GM23338 (cell line): Measurements from ENCODE around the gene PKNOX2. TPM values are rescaled to one million over a fixed set of nuclear protein-coding genes. Genes with fewer than 3 reads are reported as not detected.

Experiments used
- ATAC-seq: fragments of 200-7000 bp; cut with Tn5 transposase; 3 replicates; pipeline ENCODE4 v1.9.1; 2020
- DNase-seq: peaks from one replicate; pipeline ENCODE4 v3.0.0-alpha.2; 2015; ENCODE audit warnings: low spot score
- H2AFZ ChIP-seq: fragments of 200-600 bp; sonication (generic); 2 replicates; pipeline ENCODE4 v1.8.0; 2016; ENCODE audit warnings: antibody characterized with exemption, mild to moderate bottlenecking, moderate library complexity
- H3F3A ChIP-seq: fragments of 200-600 bp; sonication (generic); replicated peaks from 2 replicates; pipeline ENCODE4 v1.8.0; 2017; ENCODE audit warnings: antibody characterized with exemption, mixed run types, low read depth
- H3K27ac ChIP-seq: fragments of 200-600 bp; sonication (generic); 2 replicates; pipeline ENCODE4 v1.6.1; 2016; ENCODE audit warnings: low read depth
- H3K27me3 ChIP-seq: fragments of 200-600 bp; sonication (generic); 2 replicates; pipeline ENCODE4 v1.8.0; 2016; ENCODE audit warnings: mild to moderate bottlenecking, mixed run types, moderate library complexity; ENCODE audit not compliant: insufficient read depth
- H3K36me3 ChIP-seq: fragments of 200-600 bp; sonication (generic); 2 replicates; pipeline ENCODE4 v1.8.0; 2016; ENCODE audit warnings: mild to moderate bottlenecking; ENCODE audit not compliant: insufficient read depth
- H3K4me1 ChIP-seq: fragments of 200-600 bp; sonication (generic); 2 replicates; pipeline ENCODE4 v1.8.0; 2016; ENCODE audit warnings: mild to moderate bottlenecking, moderate library complexity; ENCODE audit not compliant: insufficient read depth
- H3K4me2 ChIP-seq: fragments of 200-600 bp; sonication (generic); 2 replicates; pipeline ENCODE4 v1.7.1; 2017; ENCODE audit warnings: mixed run types
- H3K4me3 ChIP-seq: fragments of 200-600 bp; sonication (generic); 2 replicates; pipeline ENCODE4 v1.6.1; 2016; ENCODE audit warnings: mixed run types
- H3K79me2 ChIP-seq: fragments of 200-600 bp; sonication (generic); replicated peaks from 2 replicates; pipeline ENCODE4 v1.8.0; 2017; ENCODE audit warnings: mild to moderate bottlenecking; ENCODE audit not compliant: insufficient read depth
- H3K9me2 ChIP-seq: fragments of 200-600 bp; sonication (generic); 2 replicates; pipeline ENCODE4 v1.8.0; 2017; ENCODE audit not compliant: insufficient read depth
- H4K20me1 ChIP-seq: fragments of 200-600 bp; sonication (generic); replicated peaks from 2 replicates; pipeline ENCODE4 v1.8.0; 2017; ENCODE audit warnings: mild to moderate bottlenecking; ENCODE audit not compliant: insufficient read depth
- H3K27ac Mint-ChIP-seq: 2 replicates; pipeline ENCODE4 v1.8.0; 2020; ENCODE audit warnings: inconsistent platforms, mild to moderate bottlenecking, moderate library complexity, mixed read lengths
- H3K27me3 Mint-ChIP-seq: 3 replicates; pipeline ENCODE4 v1.8.0; 2022; ENCODE audit warnings: low read depth, mild to moderate bottlenecking, moderate library complexity, mixed read lengths, inconsistent platforms; ENCODE audit not compliant: insufficient read depth, poor library complexity
- H3K36me3 Mint-ChIP-seq: 3 replicates; pipeline ENCODE4 v1.8.0; 2021; ENCODE audit warnings: low read depth, mild to moderate bottlenecking, inconsistent platforms, moderate library complexity, mixed read lengths
- H3K4me1 Mint-ChIP-seq: 3 replicates; pipeline ENCODE4 v1.8.0; 2020; ENCODE audit warnings: mild to moderate bottlenecking, inconsistent platforms, mixed read lengths
- H3K4me3 Mint-ChIP-seq: 3 replicates; pipeline ENCODE4 v1.8.0; 2021; ENCODE audit warnings: moderate library complexity, mild to moderate bottlenecking, inconsistent platforms, mixed read lengths
- H3K9me3 Mint-ChIP-seq: 3 replicates; pipeline ENCODE4 v1.8.0; 2020; ENCODE audit warnings: moderate library complexity, mild to moderate bottlenecking, inconsistent platforms, mixed read lengths
- CREB1 ChIP-seq: fragments of 250-450 bp; sonication (Bioruptor Pico); IDR thresholded peaks from 2 replicates; pipeline ENCODE4 v1.5.0; 2020; ENCODE audit warnings: low read depth, mild to moderate bottlenecking, moderate library complexity
- EZH2 ChIP-seq: fragments of 200-600 bp; sonication (generic); IDR thresholded peaks from one replicate; pipeline ENCODE4 v1.8.0; 2017; ENCODE audit warnings: antibody characterized with exemption, mild to moderate bottlenecking, low read depth; ENCODE audit not compliant: unreplicated experiment
- EZH2phosphoT487 ChIP-seq: fragments of 200-600 bp; sonication (generic); IDR thresholded peaks from one replicate; pipeline ENCODE4 v1.8.1; 2018; ENCODE audit warnings: antibody characterized with exemption; ENCODE audit not compliant: unreplicated experiment
- POLR2AphosphoS5 ChIP-seq: IDR thresholded peaks from 2 replicates; pipeline ENCODE4 v1.6.1; 2016; ENCODE audit warnings: antibody characterized with exemption, low read depth
- STAT1 ChIP-seq: IDR thresholded peaks from one replicate; pipeline ENCODE4 v1.6.1; 2016; ENCODE audit warnings: antibody characterized with exemption; ENCODE audit not compliant: unreplicated experiment
- ZNF114 ChIP-seq: fragments of 250-450 bp; sonication (Bioruptor Pico); IDR thresholded peaks from 2 replicates; pipeline ENCODE4 v1.5.0; 2020; ENCODE audit warnings: mild to moderate bottlenecking, moderate library complexity
- ZNF331 ChIP-seq: fragments of 250-450 bp; sonication (Bioruptor Pico); IDR thresholded peaks from 2 replicates; pipeline ENCODE4 v1.5.0; 2020; ENCODE audit warnings: low read depth, mild to moderate bottlenecking, moderate library complexity
- polyA plus RNA-seq: library from polyadenylated mRNA; unstranded; fragments of >200 nt; fragmentation: Nextera tagmentation; extraction: Ambion mirVana; gene quantifications from 2 replicates; pipeline ENCODE4 v1.2.1, GENCODE V29; 2016
- total RNA-seq: library from RNA; depleted of rRNA; stranded (reverse); fragments of >200 nt; shearing (Covaris generic); gene quantifications from 2 replicates; pipeline ENCODE4 v1.2.3, GENCODE V29; 2014
- TF ChIP-seq, protein P1 (sequence below), 2 experiments: fragments of 200-600 bp in 1 of 2; sonication (generic) in 1 of 2; conservative IDR thresholded peaks; 2 replicates each; pipeline versions ENCODE4 v1.5.1 to v1.6.1; 2016 to 2017; ENCODE audit warnings: antibody characterized with exemption in 2 of 2, low read depth in 2 of 2, mild to moderate bottlenecking in 2 of 2, moderate library complexity in 1 of 2
- TF ChIP-seq, protein P2 (sequence below): IDR thresholded peaks from 2 replicates; pipeline ENCODE4 v1.6.1; 2016; ENCODE audit warnings: antibody characterized with exemption
- TF ChIP-seq, protein P3 (sequence below): IDR thresholded peaks from one replicate; pipeline ENCODE4 v1.6.1; 2018; ENCODE audit warnings: antibody characterized with exemption; ENCODE audit not compliant: unreplicated experiment
- TF ChIP-seq, protein P4 (sequence below): fragments of 250-450 bp; sonication (Bioruptor Pico); IDR thresholded peaks from 2 replicates; pipeline ENCODE4 v1.5.0; 2020; ENCODE audit warnings: mild to moderate bottlenecking, moderate library complexity

PKNOX2 gene
- total and polyA plus RNA-seq, 2 experiments from 2014 or later = 0.42 to 0.83 TPM

DNA sequence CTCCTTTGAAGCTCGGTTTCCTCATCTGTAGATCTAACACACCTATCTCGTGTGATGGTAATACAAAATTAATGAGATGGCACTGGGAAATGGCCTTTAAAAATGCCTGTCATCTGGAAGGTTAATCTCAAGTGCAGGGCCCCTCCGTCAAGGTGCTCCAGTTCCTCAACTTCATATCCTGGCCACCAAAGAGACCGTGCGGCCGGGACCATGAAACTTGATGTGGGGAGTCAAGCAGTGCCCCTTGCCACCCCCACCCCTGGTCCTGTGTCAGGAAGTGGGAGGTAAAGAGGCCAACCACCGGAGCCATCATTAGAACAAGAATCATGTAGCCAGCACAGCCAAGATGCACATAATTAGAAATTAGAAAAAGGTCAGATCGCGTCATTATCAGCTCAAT lies 223.3 kb downstream of the PKNOX2 start (continued):
- TF ChIP-seq, protein P1, sequence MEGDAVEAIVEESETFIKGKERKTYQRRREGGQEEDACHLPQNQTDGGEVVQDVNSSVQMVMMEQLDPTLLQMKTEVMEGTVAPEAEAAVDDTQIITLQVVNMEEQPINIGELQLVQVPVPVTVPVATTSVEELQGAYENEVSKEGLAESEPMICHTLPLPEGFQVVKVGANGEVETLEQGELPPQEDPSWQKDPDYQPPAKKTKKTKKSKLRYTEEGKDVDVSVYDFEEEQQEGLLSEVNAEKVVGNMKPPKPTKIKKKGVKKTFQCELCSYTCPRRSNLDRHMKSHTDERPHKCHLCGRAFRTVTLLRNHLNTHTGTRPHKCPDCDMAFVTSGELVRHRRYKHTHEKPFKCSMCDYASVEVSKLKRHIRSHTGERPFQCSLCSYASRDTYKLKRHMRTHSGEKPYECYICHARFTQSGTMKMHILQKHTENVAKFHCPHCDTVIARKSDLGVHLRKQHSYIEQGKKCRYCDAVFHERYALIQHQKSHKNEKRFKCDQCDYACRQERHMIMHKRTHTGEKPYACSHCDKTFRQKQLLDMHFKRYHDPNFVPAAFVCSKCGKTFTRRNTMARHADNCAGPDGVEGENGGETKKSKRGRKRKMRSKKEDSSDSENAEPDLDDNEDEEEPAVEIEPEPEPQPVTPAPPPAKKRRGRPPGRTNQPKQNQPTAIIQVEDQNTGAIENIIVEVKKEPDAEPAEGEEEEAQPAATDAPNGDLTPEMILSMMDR (conservative IDR thresholded peaks at IDR 0.05; ENCODE audit: low read depth in 2 of 2) = no peak
- TF ChIP-seq EZH2phosphoT487 = no peak
- TF ChIP-seq CREB1 = no peak
- no peak for TF ChIP-seq POLR2AphosphoS5
- TF ChIP-seq STAT1 = no peak

DNA sequence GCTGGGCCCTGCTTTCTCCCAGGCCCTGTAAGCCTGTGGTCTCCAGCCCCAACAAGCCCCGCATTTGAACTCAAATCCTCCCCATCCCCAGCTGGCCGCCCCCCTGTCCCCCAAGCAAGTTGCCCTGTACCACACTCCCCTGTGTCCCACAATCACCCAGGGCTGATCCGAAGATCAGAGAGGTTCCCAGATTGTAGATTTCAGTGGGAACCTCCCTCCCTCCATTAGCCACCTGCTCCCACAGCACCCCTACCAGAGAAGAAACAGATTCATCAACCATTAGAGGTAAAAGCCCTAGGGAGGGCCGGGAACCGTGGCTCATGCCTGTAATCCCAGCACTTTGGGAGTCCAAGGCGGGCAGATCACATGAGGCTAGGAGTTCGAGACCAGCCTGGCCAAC lies 224.1 kb downstream of the PKNOX2 start:
- Histone ChIP-seq H3K9me2 (peaks cover 19% of the 10 kb centered on the region; the same call in 1 of the 2 replicates), H3K4me1 (peaks cover 17% of the 10 kb centered on the region), H3K27ac (no peak overlapping the region), H4K20me1 (no peaks in the 10 kb centered on the region), H3K79me2 (no peaks in the 10 kb centered on the region), H3K36me3 (no peaks in the 10 kb centered on the region), H3F3A (no peaks in the 10 kb centered on the region), H3K4me3 (no peak overlapping the region), H3K27me3 (no peaks in the 10 kb centered on the region), H2AFZ (no peak overlapping the region), H3K4me2 (no peak overlapping the region)
- DNase-seq (no peak), ATAC-seq (no peak)
- Mint-ChIP-seq H3K27me3 (peaks cover 4% of the 10 kb centered on the region), H3K4me3 (no peak overlapping the region), H3K9me3 (no peaks in the 10 kb centered on the region), H3K36me3 (no peaks in the 10 kb centered on the region), H3K27ac (no peak overlapping the region), H3K4me1 (peaks cover 33% of the 10 kb centered on the region)
- no peak for TF ChIP-seq STAT1
- no peak for TF ChIP-seq ZNF331 (CRISPR knock-in tag)
- no peak for TF ChIP-seq EZH2
- no peak for TF ChIP-seq ZNF114 (CRISPR knock-in tag)
- TF ChIP-seq, protein P2, sequence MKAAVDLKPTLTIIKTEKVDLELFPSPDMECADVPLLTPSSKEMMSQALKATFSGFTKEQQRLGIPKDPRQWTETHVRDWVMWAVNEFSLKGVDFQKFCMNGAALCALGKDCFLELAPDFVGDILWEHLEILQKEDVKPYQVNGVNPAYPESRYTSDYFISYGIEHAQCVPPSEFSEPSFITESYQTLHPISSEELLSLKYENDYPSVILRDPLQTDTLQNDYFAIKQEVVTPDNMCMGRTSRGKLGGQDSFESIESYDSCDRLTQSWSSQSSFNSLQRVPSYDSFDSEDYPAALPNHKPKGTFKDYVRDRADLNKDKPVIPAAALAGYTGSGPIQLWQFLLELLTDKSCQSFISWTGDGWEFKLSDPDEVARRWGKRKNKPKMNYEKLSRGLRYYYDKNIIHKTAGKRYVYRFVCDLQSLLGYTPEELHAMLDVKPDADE = no peak
- TF ChIP-seq, protein P3, sequence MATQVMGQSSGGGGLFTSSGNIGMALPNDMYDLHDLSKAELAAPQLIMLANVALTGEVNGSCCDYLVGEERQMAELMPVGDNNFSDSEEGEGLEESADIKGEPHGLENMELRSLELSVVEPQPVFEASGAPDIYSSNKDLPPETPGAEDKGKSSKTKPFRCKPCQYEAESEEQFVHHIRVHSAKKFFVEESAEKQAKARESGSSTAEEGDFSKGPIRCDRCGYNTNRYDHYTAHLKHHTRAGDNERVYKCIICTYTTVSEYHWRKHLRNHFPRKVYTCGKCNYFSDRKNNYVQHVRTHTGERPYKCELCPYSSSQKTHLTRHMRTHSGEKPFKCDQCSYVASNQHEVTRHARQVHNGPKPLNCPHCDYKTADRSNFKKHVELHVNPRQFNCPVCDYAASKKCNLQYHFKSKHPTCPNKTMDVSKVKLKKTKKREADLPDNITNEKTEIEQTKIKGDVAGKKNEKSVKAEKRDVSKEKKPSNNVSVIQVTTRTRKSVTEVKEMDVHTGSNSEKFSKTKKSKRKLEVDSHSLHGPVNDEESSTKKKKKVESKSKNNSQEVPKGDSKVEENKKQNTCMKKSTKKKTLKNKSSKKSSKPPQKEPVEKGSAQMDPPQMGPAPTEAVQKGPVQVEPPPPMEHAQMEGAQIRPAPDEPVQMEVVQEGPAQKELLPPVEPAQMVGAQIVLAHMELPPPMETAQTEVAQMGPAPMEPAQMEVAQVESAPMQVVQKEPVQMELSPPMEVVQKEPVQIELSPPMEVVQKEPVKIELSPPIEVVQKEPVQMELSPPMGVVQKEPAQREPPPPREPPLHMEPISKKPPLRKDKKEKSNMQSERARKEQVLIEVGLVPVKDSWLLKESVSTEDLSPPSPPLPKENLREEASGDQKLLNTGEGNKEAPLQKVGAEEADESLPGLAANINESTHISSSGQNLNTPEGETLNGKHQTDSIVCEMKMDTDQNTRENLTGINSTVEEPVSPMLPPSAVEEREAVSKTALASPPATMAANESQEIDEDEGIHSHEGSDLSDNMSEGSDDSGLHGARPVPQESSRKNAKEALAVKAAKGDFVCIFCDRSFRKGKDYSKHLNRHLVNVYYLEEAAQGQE = no peak
- TF ChIP-seq CREB1 = no peak
- no peak for TF ChIP-seq EZH2phosphoT487
- TF ChIP-seq, protein P4, sequence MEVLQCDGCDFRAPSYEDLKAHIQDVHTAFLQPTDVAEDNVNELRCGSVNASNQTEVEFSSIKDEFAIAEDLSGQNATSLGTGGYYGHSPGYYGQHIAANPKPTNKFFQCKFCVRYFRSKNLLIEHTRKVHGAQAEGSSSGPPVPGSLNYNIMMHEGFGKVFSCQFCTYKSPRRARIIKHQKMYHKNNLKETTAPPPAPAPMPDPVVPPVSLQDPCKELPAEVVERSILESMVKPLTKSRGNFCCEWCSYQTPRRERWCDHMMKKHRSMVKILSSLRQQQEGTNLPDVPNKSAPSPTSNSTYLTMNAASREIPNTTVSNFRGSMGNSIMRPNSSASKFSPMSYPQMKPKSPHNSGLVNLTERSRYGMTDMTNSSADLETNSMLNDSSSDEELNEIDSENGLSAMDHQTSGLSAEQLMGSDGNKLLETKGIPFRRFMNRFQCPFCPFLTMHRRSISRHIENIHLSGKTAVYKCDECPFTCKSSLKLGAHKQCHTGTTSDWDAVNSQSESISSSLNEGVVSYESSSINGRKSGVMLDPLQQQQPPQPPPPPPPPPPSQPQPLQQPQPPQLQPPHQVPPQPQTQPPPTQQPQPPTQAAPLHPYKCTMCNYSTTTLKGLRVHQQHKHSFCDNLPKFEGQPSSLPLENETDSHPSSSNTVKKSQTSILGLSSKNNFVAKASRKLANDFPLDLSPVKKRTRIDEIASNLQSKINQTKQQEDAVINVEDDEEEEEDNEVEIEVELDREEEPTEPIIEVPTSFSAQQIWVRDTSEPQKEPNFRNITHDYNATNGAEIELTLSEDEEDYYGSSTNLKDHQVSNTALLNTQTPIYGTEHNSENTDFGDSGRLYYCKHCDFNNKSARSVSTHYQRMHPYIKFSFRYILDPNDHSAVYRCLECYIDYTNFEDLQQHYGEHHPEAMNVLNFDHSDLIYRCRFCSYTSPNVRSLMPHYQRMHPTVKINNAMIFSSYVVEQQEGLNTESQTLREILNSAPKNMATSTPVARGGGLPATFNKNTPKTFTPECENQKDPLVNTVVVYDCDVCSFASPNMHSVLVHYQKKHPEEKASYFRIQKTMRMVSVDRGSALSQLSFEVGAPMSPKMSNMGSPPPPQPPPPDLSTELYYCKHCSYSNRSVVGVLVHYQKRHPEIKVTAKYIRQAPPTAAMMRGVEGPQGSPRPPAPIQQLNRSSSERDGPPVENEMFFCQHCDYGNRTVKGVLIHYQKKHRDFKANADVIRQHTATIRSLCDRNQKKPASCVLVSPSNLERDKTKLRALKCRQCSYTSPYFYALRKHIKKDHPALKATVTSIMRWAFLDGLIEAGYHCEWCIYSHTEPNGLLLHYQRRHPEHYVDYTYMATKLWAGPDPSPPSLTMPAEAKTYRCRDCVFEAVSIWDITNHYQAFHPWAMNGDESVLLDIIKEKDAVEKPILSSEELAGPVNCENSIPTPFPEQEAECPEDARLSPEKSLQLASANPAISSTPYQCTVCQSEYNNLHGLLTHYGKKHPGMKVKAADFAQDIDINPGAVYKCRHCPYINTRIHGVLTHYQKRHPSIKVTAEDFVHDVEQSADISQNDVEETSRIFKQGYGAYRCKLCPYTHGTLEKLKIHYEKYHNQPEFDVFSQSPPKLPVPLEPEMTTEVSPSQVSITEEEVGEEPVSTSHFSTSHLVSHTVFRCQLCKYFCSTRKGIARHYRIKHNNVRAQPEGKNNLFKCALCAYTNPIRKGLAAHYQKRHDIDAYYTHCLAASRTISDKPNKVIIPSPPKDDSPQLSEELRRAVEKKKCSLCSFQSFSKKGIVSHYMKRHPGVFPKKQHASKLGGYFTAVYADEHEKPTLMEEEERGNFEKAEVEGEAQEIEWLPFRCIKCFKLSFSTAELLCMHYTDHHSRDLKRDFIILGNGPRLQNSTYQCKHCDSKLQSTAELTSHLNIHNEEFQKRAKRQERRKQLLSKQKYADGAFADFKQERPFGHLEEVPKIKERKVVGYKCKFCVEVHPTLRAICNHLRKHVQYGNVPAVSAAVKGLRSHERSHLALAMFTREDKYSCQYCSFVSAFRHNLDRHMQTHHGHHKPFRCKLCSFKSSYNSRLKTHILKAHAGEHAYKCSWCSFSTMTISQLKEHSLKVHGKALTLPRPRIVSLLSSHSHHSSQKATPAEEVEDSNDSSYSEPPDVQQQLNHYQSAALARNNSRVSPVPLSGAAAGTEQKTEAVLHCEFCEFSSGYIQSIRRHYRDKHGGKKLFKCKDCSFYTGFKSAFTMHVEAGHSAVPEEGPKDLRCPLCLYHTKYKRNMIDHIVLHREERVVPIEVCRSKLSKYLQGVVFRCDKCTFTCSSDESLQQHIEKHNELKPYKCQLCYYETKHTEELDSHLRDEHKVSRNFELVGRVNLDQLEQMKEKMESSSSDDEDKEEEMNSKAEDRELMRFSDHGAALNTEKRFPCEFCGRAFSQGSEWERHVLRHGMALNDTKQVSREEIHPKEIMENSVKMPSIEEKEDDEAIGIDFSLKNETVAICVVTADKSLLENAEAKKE (CRISPR knock-in tag) = no peak
